Mesenchymal stem cell (in vitro differentiated cells and primary cell): ENCODE data around the gene CREBL2.

ENCODE experiments used
- DNase-seq: peaks from one replicate; pipeline ENCODE4 v3.0.0-alpha.2; 2013
- H2AFZ ChIP-seq: one replicate; pipeline ENCODE4 v1.6.1; 2013; ENCODE audit warnings: low read depth, mild to moderate bottlenecking, control low read depth, inconsistent platforms, low read length, moderate library complexity
- H2AK5ac ChIP-seq: 2 replicates; pipeline ENCODE4 v1.6.1; 2013; ENCODE audit warnings: low read length, moderate library complexity, mild to moderate bottlenecking, inconsistent platforms; ENCODE audit not compliant: severe bottlenecking
- H2BK120ac ChIP-seq: one replicate; pipeline ENCODE4 v1.6.1; 2013; ENCODE audit warnings: low read depth, mild to moderate bottlenecking, inconsistent platforms, low read length, moderate library complexity
- H2BK12ac ChIP-seq, 2 experiments: one replicate each; pipeline ENCODE4 v1.6.1; 2013; ENCODE audit warnings: inconsistent platforms in 2 of 2, low read length in 2 of 2, mild to moderate bottlenecking in 2 of 2, moderate library complexity in 2 of 2, control low read depth in 1 of 2
- H2BK15ac ChIP-seq: one replicate; pipeline ENCODE4 v1.6.1; 2013; ENCODE audit warnings: mild to moderate bottlenecking, low read depth, inconsistent platforms; ENCODE audit not compliant: poor library complexity, severe bottlenecking
- H2BK5ac ChIP-seq: 2 replicates; pipeline ENCODE4 v1.6.1; 2013; ENCODE audit warnings: low read depth, mild to moderate bottlenecking, low read length, control low read depth, inconsistent platforms; ENCODE audit not compliant: poor library complexity, severe bottlenecking
- H3K14ac ChIP-seq, 2 experiments: one replicate each; pipeline ENCODE4 v1.6.1; 2013; ENCODE audit warnings: inconsistent platforms in 2 of 2, low read length in 2 of 2, control low read depth in 1 of 2, mild to moderate bottlenecking in 1 of 2, moderate library complexity in 1 of 2
- H3K18ac ChIP-seq, 2 experiments: one replicate each; pipeline ENCODE4 v1.6.1; 2013; ENCODE audit warnings: inconsistent platforms in 2 of 2, low read length in 2 of 2, control low read depth in 1 of 2, low read depth in 1 of 2, mild to moderate bottlenecking in 1 of 2
- H3K23ac ChIP-seq, 2 experiments: one replicate each; pipeline ENCODE4 v1.6.1; 2013; ENCODE audit warnings: inconsistent platforms in 2 of 2, low read length in 2 of 2, mild to moderate bottlenecking in 2 of 2, moderate library complexity in 2 of 2, control low read depth in 1 of 2
- H3K27ac ChIP-seq: 2 replicates; pipeline ENCODE4 v1.5.1; 2013; ENCODE audit warnings: mild to moderate bottlenecking, moderate library complexity, low read length, control low read depth, inconsistent platforms; ENCODE audit not compliant: poor library complexity, severe bottlenecking
- H3K27me3 ChIP-seq, 2 experiments: 2 replicates each; pipeline versions ENCODE4 v1.6.1 to v1.7.0; 2013; ENCODE audit warnings: low read length in 2 of 2, mild to moderate bottlenecking in 2 of 2, moderate library complexity in 2 of 2, control low read depth in 1 of 2, inconsistent platforms in 1 of 2; ENCODE audit not compliant: control insufficient read depth in 1 of 2, insufficient read depth in 1 of 2
- H3K36me3 ChIP-seq, 2 experiments: 2 replicates each; pipeline versions ENCODE4 v1.6.1 to v1.7.0; 2013; ENCODE audit warnings: low read length in 2 of 2, control low read depth in 1 of 2, inconsistent platforms in 1 of 2, low read depth in 1 of 2, mild to moderate bottlenecking in 1 of 2; ENCODE audit not compliant: insufficient read depth in 2 of 2, control insufficient read depth in 1 of 2
- H3K4ac ChIP-seq, 2 experiments: one replicate each; pipeline ENCODE4 v1.6.1; 2013; ENCODE audit warnings: inconsistent platforms in 2 of 2, low read length in 2 of 2, mild to moderate bottlenecking in 2 of 2, moderate library complexity in 2 of 2, control low read depth in 1 of 2, low read depth in 1 of 2
- H3K4me1 ChIP-seq: 2 replicates; pipeline ENCODE4 v1.6.1; 2013; ENCODE audit warnings: low read depth, low read length, control low read depth; ENCODE audit not compliant: control insufficient read depth, insufficient read depth
- H3K4me2 ChIP-seq: 2 replicates; pipeline ENCODE4 v1.6.1; 2013; ENCODE audit warnings: low read length, mild to moderate bottlenecking, inconsistent platforms; ENCODE audit not compliant: poor library complexity, severe bottlenecking
- H3K4me3 ChIP-seq, 2 experiments: 2 replicates each; pipeline versions ENCODE4 v1.5.1 to v1.7.0; 2013; ENCODE audit warnings: low read length in 2 of 2, mild to moderate bottlenecking in 2 of 2, control low read depth in 1 of 2, low read depth in 1 of 2; ENCODE audit not compliant: insufficient read depth in 1 of 2
- H3K79me1 ChIP-seq: replicated peaks from 2 replicates; pipeline ENCODE4 v1.6.1; 2013; ENCODE audit warnings: mild to moderate bottlenecking, control low read depth, low read length, inconsistent platforms; ENCODE audit not compliant: poor library complexity, severe bottlenecking
- H3K9ac ChIP-seq: 2 replicates; pipeline ENCODE4 v1.7.0; 2013; ENCODE audit warnings: mild to moderate bottlenecking, low read length, moderate library complexity
- H3K9me3 ChIP-seq: 2 replicates; pipeline ENCODE4 v1.7.0; 2013; ENCODE audit warnings: mild to moderate bottlenecking, low read length; ENCODE audit not compliant: control insufficient read depth
- H4K8ac ChIP-seq: one replicate; pipeline ENCODE4 v1.6.1; 2013; ENCODE audit warnings: inconsistent platforms, mild to moderate bottlenecking, low read length, moderate library complexity
- H4K91ac ChIP-seq: one replicate; pipeline ENCODE4 v1.6.1; 2013; ENCODE audit warnings: mild to moderate bottlenecking, low read length, inconsistent platforms
- WGBS: methylation state at CpG from one replicate; pipeline ENCODE4 v1.1.7; 2013; ENCODE audit warnings: mixed read lengths; 5-methylcytosine and 5-hydroxymethylcytosine counted together

Gene CREBL2

DNA sequence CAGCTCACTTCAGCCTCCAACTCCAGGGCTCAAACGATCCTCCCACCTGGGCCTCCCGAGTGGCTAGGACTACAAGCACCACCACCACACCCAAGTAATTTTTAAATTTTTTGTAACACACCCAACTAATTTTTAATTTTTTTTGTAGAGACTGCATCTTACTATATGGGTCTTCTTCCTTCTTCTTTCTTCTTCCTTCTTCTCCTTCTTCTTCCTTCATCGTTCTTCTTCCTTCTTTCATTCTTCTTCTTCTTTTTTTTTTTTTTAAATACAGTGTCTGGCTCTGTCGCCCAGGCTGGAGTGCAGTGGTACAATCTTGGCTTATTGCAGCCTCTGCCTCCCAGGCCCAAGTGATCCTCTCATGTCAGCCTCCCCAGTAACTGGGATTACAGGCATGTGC is 965 bp upstream of the CREBL2 start:
- H3K27ac ChIP-seq = peak overlapping the region; percentile 88
- over 99% methylated on average over 4 of the region's 4 CpGs for WGBS
- peak overlapping the region in 1 of 2 experiments; percentile 0 for H3K18ac ChIP-seq
- H3K4me2 ChIP-seq = no peak overlapping the region
- peaks cover 12% of the 10 kb centered on the region for H3K79me1 ChIP-seq
- H3K9me3 ChIP-seq = no peaks in the 10 kb centered on the region
- H2AFZ ChIP-seq = no peak overlapping the region
- no peak overlapping the region for H2BK15ac ChIP-seq
- H3K14ac ChIP-seq = no peak overlapping the region
- H3K36me3 ChIP-seq = peaks cover 0 to 5% of the 10 kb centered on the region in 2 experiments
- peak overlapping the region; percentile 6 for H2AK5ac ChIP-seq
- DNase-seq = no peak
- H4K8ac ChIP-seq = peak overlapping the region; percentile 87
- peak overlapping the region in 1 of 2 experiments; percentile 96 for H3K4me3 ChIP-seq
- H3K23ac ChIP-seq = no peak overlapping the region
- peak overlapping the region; percentile 8 for H2BK120ac ChIP-seq
- H2BK5ac ChIP-seq = no peak overlapping the region
- no peak overlapping the region for H3K4ac ChIP-seq
- peak overlapping the region; percentile 90 for H3K9ac ChIP-seq
- H3K27me3 ChIP-seq = no peaks in the 10 kb centered on the region
- H3K4me1 ChIP-seq = peaks cover 4% of the 10 kb centered on the region
- H2BK12ac ChIP-seq = no peak overlapping the region
- no peak overlapping the region for H4K91ac ChIP-seq

DNA sequence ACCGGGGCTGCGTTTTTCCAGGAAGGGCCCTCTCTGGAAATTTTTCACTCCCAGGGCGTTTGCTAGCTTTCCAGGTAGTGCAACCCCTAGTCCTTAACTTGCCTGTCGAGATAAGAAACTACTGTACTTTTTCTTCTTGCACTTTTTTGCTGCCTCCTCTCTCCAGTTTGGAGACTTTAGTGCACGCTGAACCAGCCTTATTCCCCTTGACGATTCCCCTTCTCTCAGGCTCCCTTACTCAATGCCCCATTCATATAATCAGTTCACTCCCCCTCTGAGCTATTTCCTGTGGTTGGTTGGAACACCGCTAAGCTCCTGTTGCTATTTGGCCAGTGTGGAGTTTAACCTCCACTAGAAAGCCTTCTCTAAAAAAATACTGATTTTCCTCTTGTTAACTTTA is 682 bp downstream of the CREBL2 start:
- DNase-seq = peak; percentile 79
- Histone ChIP-seq H3K23ac (peak overlapping the region in 1 of 2 experiments; percentile 85), H2BK15ac (no peak overlapping the region), H4K91ac (peak overlapping the region; percentile 40), H3K4ac (peak overlapping the region in 1 of 2 experiments; percentile 96), H3K36me3 (peaks cover 0 to 10% of the 10 kb centered on the region in 2 experiments), H2BK120ac (peak overlapping the region; percentile 64), H3K27me3 (no peaks in the 10 kb centered on the region), H3K4me1 (peaks cover 4% of the 10 kb centered on the region), H3K18ac (peak overlapping the region; percentile 82 to 96), H2BK5ac (no peak overlapping the region), H2AFZ (peak overlapping the region; percentile 83), H3K27ac (peak overlapping the region; percentile 88), H4K8ac (peak overlapping the region; percentile 1), H3K4me3 (peak overlapping the region; percentile 74 to 96), H3K79me1 (peaks cover 17% of the 10 kb centered on the region), H2AK5ac (no peak overlapping the region), H3K9ac (peak overlapping the region; percentile 90), H2BK12ac (no peak overlapping the region), H3K4me2 (peak overlapping the region; percentile 74), H3K9me3 (no peaks in the 10 kb centered on the region), H3K14ac (peak overlapping the region in 1 of 2 experiments; percentile 90)
- under 1% methylated on average over 7 of the region's 7 CpGs for WGBS

DNA sequence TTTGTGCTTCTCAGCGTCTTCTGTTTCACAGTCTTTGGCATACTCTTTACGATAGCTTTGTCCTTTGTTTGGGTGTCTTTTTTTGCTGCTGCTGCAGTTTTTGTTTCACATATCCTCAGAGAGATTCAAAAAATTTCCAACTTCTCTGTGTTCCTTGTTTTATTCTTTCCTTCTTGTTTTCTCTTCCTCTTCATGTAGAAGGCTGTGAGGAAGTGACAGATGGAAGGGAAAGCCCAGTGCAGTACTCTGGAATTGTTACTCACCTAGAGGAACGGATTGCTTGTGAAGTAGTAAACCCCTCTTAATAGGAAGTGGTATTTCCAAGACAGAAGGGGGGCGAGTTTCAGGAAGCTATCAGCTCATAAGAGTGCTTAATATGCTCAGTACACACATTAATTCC is 1.7 kb downstream of the CREBL2 start:
- Histone ChIP-seq H3K14ac (no peak overlapping the region), H3K36me3 (peaks cover 0 to 10% of the 10 kb centered on the region in 2 experiments), H3K4me1 (peaks cover 4% of the 10 kb centered on the region), H3K27ac (no peak overlapping the region), H3K4me2 (no peak overlapping the region), H2AK5ac (no peak overlapping the region), H2BK120ac (no peak overlapping the region), H3K23ac (no peak overlapping the region), H4K91ac (no peak overlapping the region), H3K9me3 (no peaks in the 10 kb centered on the region), H3K79me1 (peaks cover 17% of the 10 kb centered on the region), H3K18ac (no peak overlapping the region), H2BK12ac (no peak overlapping the region), H3K27me3 (no peaks in the 10 kb centered on the region), H4K8ac (no peak overlapping the region), H3K4me3 (peak overlapping the region in 1 of 2 experiments; percentile 96), H2BK15ac (no peak overlapping the region), H3K4ac (no peak overlapping the region), H2AFZ (no peak overlapping the region), H3K9ac (peak overlapping the region; percentile 66), H2BK5ac (no peak overlapping the region)
- WGBS = 94% methylated on average over 3 of the region's 4 CpGs
- DNase-seq = peak; percentile 10

GRCh38 chr12:12614342-12614741 is 2.7 kb downstream of the CREBL2 start:
- H3K36me3 ChIP-seq = peaks cover 0 to 14% of the 10 kb centered on the region in 2 experiments

More at GRCh38 chr12:12614342-12614741, 2.7 kb downstream of the CREBL2 start:
- Histone ChIP-seq H3K4me1 (peaks cover 4% of the 10 kb centered on the region), H3K23ac (no peak overlapping the region), H2AFZ (no peak overlapping the region), H3K4ac (no peak overlapping the region), H4K91ac (no peak overlapping the region), H3K4me2 (no peak overlapping the region), H2BK120ac (no peak overlapping the region), H3K9ac (no peak overlapping the region), H3K27me3 (no peaks in the 10 kb centered on the region), H3K27ac (no peak overlapping the region), H2BK12ac (no peak overlapping the region), H3K14ac (no peak overlapping the region), H2AK5ac (no peak overlapping the region), H3K4me3 (no peak overlapping the region), H4K8ac (no peak overlapping the region), H3K79me1 (peaks cover 20% of the 10 kb centered on the region), H2BK5ac (no peak overlapping the region), H2BK15ac (peak overlapping the region; percentile 5), H3K9me3 (no peaks in the 10 kb centered on the region), H3K18ac (no peak overlapping the region)
- WGBS = 90% methylated on average over 3 of the region's 4 CpGs
- DNase-seq = no peak
